Hepatocyte (in vitro differentiated cells): ENCODE results near the gene EIF4G3. TPM values are rescaled to one million over a fixed set of nuclear protein-coding genes. Genes with fewer than 3 reads are reported as not detected.

ENCODE experiments used
- DNase-seq: peaks from one replicate; pipeline ENCODE4 v3.0.0-alpha.2; 2016; ENCODE audit warnings: low spot score
- H2AFZ ChIP-seq: fragments of 200-600 bp; sonication (generic); 2 replicates; pipeline ENCODE4 v1.6.0; 2016; ENCODE audit warnings: antibody characterized with exemption, mild to moderate bottlenecking
- H3K27ac ChIP-seq: fragments of 200-600 bp; sonication (generic); 2 replicates; pipeline ENCODE4 v1.5.1; 2016; ENCODE audit warnings: mild to moderate bottlenecking
- H3K27me3 ChIP-seq: fragments of 200-600 bp; sonication (generic); 2 replicates; pipeline ENCODE4 v1.6.1; 2016
- H3K36me3 ChIP-seq: fragments of 200-600 bp; sonication (generic); replicated peaks from 2 replicates; pipeline ENCODE4 v1.5.1; 2016; ENCODE audit warnings: low read depth; ENCODE audit not compliant: insufficient read depth
- H3K4me1 ChIP-seq: fragments of 200-600 bp; sonication (generic); 2 replicates; pipeline ENCODE4 v1.5.1; 2016; ENCODE audit warnings: mild to moderate bottlenecking, moderate library complexity; ENCODE audit not compliant: insufficient read depth
- H3K4me2 ChIP-seq: fragments of 200-600 bp; sonication (generic); 2 replicates; pipeline ENCODE4 v1.6.0; 2016
- H3K4me3 ChIP-seq: fragments of 200-600 bp; sonication (generic); 2 replicates; pipeline ENCODE4 v1.5.1; 2016; ENCODE audit warnings: mild to moderate bottlenecking
- H3K79me2 ChIP-seq: fragments of 200-600 bp; sonication (generic); 2 replicates; pipeline ENCODE4 v1.6.0; 2017; ENCODE audit warnings: mild to moderate bottlenecking
- H3K9me2 ChIP-seq: fragments of 200-600 bp; sonication (generic); replicated peaks from 2 replicates; pipeline ENCODE4 v1.6.0; 2017; ENCODE audit warnings: mild to moderate bottlenecking; ENCODE audit not compliant: insufficient read depth
- H3K9me3 ChIP-seq: fragments of 200-600 bp; sonication (generic); 2 replicates; pipeline ENCODE4 v1.5.1; 2016; ENCODE audit warnings: low read depth, mild to moderate bottlenecking
- H4K20me1 ChIP-seq: fragments of 200-600 bp; sonication (generic); 2 replicates; pipeline ENCODE4 v1.6.0; 2016; ENCODE audit warnings: mild to moderate bottlenecking; ENCODE audit not compliant: insufficient read depth, poor library complexity, severe bottlenecking
- EZH2 ChIP-seq: fragments of 200-600 bp; sonication (generic); IDR thresholded peaks from 2 replicates; pipeline ENCODE4 v1.6.1; 2016; ENCODE audit warnings: antibody characterized with exemption, mild to moderate bottlenecking, borderline replicate concordance
- EZH2phosphoT487 ChIP-seq: fragments of 200-600 bp; sonication (generic); IDR thresholded peaks from one replicate; pipeline ENCODE4 v1.6.1; 2018; ENCODE audit warnings: antibody characterized with exemption, mild to moderate bottlenecking, low read depth, moderate library complexity; ENCODE audit not compliant: unreplicated experiment, severe bottlenecking
- WGBS: methylation state at CpG from one replicate; pipeline ENCODE4 v1.1.6; 2016; ENCODE audit warnings: low lambda C conversion rate; ENCODE audit errors: missing lambda C conversion rate; 5-methylcytosine and 5-hydroxymethylcytosine counted together
- polyA plus RNA-seq: library from polyadenylated mRNA; unstranded; fragments of >200 nt; fragmentation: Nextera tagmentation; extraction: Ambion mirVana; gene quantifications from 2 replicates; pipeline ENCODE4 v1.2.1, GENCODE V29; 2016
- total RNA-seq: library from RNA; depleted of rRNA; stranded (reverse); fragments of >200 nt; gene quantifications from 2 replicates; pipeline ENCODE4 v1.2.3, GENCODE V29; 2014
- TF ChIP-seq, protein P1 (sequence below): fragments of 200-600 bp; sonication (generic); IDR thresholded peaks from 2 replicates; pipeline ENCODE4 v1.5.1; 2016; ENCODE audit warnings: antibody characterized with exemption, mild to moderate bottlenecking; ENCODE audit not compliant: poor library complexity

EIF4G3 gene
- total and polyA plus RNA-seq, 2 experiments from 2014 or later = 33.4 to 42.2 TPM

DNA sequence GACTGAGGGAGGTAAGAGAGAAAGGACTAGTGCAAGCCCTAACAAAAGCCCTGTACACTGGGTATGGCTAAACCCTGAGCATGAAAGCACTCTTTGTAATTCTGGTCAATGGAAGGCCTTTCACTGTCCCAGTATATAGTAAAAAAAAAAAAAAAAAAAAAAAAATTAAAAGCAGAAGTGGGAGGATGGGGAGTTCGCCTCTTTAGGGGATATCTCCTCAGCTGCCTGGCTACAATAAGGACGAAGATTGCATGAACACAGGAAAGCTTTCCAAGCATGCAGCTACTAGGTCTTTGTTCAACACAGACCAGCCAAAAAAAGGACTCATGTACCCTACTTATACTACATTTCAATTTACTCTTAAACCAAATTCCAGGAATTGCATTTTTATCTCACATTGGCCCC is 59.1 kb downstream of the EIF4G3 start:
- H3K9me3 ChIP-seq = no peaks in the 10 kb centered on the region
- H3K4me3 ChIP-seq = no peak overlapping the region
- H3K4me1 ChIP-seq = peaks cover 10% of the 10 kb centered on the region
- peaks cover 51% of the 10 kb centered on the region for H3K79me2 ChIP-seq
- no peaks in the 10 kb centered on the region for H3K36me3 ChIP-seq
- H2AFZ ChIP-seq = no peak overlapping the region
- WGBS = 73% methylated on average over 2 of the region's 2 CpGs
- H4K20me1 ChIP-seq = no peaks in the 10 kb centered on the region
- H3K9me2 ChIP-seq = no peaks in the 10 kb centered on the region
- H3K27me3 ChIP-seq = no peaks in the 10 kb centered on the region
- DNase-seq = no peak
- TF ChIP-seq EZH2 = no peak
- TF ChIP-seq, protein P1, sequence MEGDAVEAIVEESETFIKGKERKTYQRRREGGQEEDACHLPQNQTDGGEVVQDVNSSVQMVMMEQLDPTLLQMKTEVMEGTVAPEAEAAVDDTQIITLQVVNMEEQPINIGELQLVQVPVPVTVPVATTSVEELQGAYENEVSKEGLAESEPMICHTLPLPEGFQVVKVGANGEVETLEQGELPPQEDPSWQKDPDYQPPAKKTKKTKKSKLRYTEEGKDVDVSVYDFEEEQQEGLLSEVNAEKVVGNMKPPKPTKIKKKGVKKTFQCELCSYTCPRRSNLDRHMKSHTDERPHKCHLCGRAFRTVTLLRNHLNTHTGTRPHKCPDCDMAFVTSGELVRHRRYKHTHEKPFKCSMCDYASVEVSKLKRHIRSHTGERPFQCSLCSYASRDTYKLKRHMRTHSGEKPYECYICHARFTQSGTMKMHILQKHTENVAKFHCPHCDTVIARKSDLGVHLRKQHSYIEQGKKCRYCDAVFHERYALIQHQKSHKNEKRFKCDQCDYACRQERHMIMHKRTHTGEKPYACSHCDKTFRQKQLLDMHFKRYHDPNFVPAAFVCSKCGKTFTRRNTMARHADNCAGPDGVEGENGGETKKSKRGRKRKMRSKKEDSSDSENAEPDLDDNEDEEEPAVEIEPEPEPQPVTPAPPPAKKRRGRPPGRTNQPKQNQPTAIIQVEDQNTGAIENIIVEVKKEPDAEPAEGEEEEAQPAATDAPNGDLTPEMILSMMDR = no peak
- TF ChIP-seq EZH2phosphoT487 = no peak
- no peak overlapping the region for H3K27ac ChIP-seq
- H3K4me2 ChIP-seq = peak overlapping the region; percentile 17

DNA sequence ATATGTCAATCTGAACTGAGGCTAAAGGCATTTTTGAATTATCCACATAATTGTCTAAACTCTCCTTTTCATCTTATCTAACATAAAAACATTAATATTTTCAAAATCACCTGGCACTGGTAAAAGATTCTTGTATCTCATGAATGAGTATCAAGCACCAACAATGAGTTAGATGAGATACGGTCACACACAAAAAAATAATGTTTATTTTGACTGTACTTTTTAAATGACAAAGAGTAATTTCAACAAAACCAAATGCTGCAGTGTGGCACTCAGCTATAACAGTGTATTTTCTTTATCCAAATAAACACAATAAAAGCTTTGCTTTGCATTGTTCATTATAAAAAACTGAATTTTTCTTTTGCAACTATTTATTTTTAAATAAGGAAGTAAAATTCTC is 59.5 kb downstream of the EIF4G3 start:
- Histone ChIP-seq H3K27me3 (no peaks in the 10 kb centered on the region), H3K9me2 (no peaks in the 10 kb centered on the region), H3K4me2 (no peak overlapping the region), H2AFZ (no peak overlapping the region), H3K36me3 (no peaks in the 10 kb centered on the region), H3K4me3 (no peak overlapping the region), H3K27ac (no peak overlapping the region), H4K20me1 (no peaks in the 10 kb centered on the region), H3K4me1 (peaks cover 10% of the 10 kb centered on the region), H3K79me2 (peaks cover 51% of the 10 kb centered on the region), H3K9me3 (no peaks in the 10 kb centered on the region)
- WGBS = 64% methylated on average over 1 of the region's 1 CpG
- DNase-seq = no peak
- TF ChIP-seq, protein P1 = no peak
- TF ChIP-seq EZH2 = no peak
- TF ChIP-seq EZH2phosphoT487 = no peak

DNA sequence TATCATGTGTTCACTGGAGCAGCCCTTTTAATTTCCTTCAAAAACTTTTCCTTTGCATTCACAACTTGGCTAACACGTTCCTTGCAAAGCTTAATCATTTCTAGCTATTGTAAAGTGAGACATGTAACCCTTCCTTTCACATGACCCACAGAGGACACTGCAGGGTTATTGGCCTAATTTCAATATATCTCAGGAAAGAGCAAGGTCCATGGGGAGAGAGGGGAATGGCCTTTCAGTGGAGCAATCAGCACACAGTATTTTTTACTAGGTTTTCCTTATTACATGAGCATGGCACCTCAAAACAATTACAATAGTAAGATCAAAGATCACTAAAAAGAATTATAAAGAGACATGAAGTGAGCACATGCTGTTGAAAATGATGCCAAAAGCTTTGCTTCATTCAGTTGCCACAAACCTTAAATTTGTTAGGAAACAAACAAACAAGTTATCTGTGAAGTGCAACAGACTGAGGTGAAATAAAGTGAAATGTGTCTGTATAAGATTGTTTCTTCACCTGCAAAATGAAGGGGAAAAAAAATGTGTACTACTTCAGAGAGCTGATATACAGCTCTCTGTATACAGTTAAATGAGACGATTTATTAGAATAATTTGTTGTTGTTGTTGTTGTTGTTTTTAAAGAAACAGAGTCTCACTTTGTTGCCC is 61.5 kb downstream of the EIF4G3 start:
- peak overlapping the region; percentile 34 for H3K4me2 ChIP-seq

More for the DNA sequence above, 61.5 kb downstream of the EIF4G3 start:
- Histone ChIP-seq H3K9me2 (no peaks in the 10 kb centered on the region), H3K79me2 (peaks cover 54% of the 10 kb centered on the region), H3K4me3 (no peak overlapping the region), H3K36me3 (no peaks in the 10 kb centered on the region), H4K20me1 (peaks cover 7% of the 10 kb centered on the region), H3K9me3 (no peaks in the 10 kb centered on the region), H2AFZ (no peak overlapping the region), H3K27ac (peak overlapping the region; percentile 65), H3K4me1 (peaks cover 23% of the 10 kb centered on the region), H3K27me3 (no peaks in the 10 kb centered on the region)
- DNase-seq = peak; percentile 73
- WGBS = 77% methylated on average over 2 of the region's 2 CpGs
- no peak for TF ChIP-seq EZH2
- TF ChIP-seq EZH2phosphoT487 = no peak
- TF ChIP-seq, protein P1 = no peak
